Spinal cord (tissue), 10 donors: Measurements from ENCODE around the gene LILRA5. TPM values are rescaled to one million over a fixed set of nuclear protein-coding genes. Genes with fewer than 3 reads are reported as not detected.
"Not testable (repeated sequence)": the region's sequence is repeated elsewhere in the genome, so short reads cannot be mapped to it uniquely, and the experiment has no call there.

Source experiments
- DNase-seq, 6 donors: peaks; one replicate each; pipeline versions ENCODE4 v3.0.0 to v3.0.0-alpha.2; 2013 to 2015; ENCODE audit warnings: low spot score in 6 of 6, low read depth in 4 of 6
- H3K27ac ChIP-seq: one replicate; pipeline ENCODE4 v1.5.1; 2013; ENCODE audit warnings: low read depth, low read length, control low read depth
- H3K27me3 ChIP-seq: one replicate; pipeline ENCODE4 v1.6.1; 2013; ENCODE audit warnings: low read length; ENCODE audit not compliant: control insufficient read depth, insufficient read depth
- H3K36me3 ChIP-seq: one replicate; pipeline ENCODE4 v1.6.1; 2013; ENCODE audit warnings: low read length; ENCODE audit not compliant: control insufficient read depth, insufficient read depth
- H3K4me1 ChIP-seq: one replicate; pipeline ENCODE4 v1.6.1; 2013; ENCODE audit warnings: low read length; ENCODE audit not compliant: control insufficient read depth, insufficient read depth
- H3K4me3 ChIP-seq: one replicate; pipeline ENCODE4 v1.5.1; 2013; ENCODE audit warnings: low read depth, low read length, control low read depth
- H3K9me3 ChIP-seq: one replicate; pipeline ENCODE4 v1.6.1; 2013; ENCODE audit warnings: low read length; ENCODE audit not compliant: control insufficient read depth, insufficient read depth
- WGBS: methylation state at CpG from one replicate; pipeline ENCODE4 v1.1.5; 2013; ENCODE audit warnings: missing lambda C conversion rate; ENCODE audit not compliant: insufficient coverage; 5-methylcytosine and 5-hydroxymethylcytosine counted together
- polyA plus RNA-seq, 2 donors: library from polyadenylated mRNA; unstranded; fragments of 120-200 nt; gene quantifications; one replicate each; pipeline ENCODE4 v1.2.1, GENCODE V29; 2013; ENCODE audit not compliant: insufficient read length in 2 of 2
- total RNA-seq, 2 donors: library from RNA; depleted of rRNA in 1 of 2; stranded (reverse); fragments of 120-200 nt in 1 of 2; fragments of >200 nt in 1 of 2; gene quantifications; one replicate each; pipeline versions ENCODE4 v1.2.3 to v1.2.4, GENCODE V29; 2013 to 2014
- donor health status: healthy.

The LILRA5 gene
- total and polyA plus RNA-seq, 4 donors = 0.50 to 3.2 (median 0.54) TPM; not detected in 1

DNA sequence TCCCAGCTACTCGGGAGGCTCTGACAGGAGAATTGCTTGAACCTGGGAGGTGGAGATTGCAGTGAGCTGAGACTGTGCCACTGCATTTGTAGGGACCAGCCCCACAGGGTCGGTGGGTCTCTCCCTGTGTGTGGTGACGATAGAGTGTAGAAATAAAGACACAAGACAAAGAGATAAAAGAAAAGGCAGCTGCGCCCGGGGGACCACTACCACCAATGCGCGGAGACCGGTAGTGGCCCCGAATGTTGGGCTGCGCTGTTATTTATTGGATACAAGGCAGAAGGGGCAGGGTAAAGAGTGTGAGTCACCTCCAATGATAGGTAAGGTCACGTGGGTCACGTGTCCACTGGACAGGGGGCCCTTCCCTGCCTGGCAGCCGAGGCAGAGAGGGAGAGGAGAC lies 9.3 kb upstream of the LILRA5 start:
- DNase-seq, H3K4me1 ChIP-seq, H3K9me3 ChIP-seq, H3K36me3 ChIP-seq, H3K27ac ChIP-seq, H3K27me3 ChIP-seq, H3K4me3 ChIP-seq: not testable (repeated sequence)
- WGBS = 90% methylated on average over 5 of the region's 13 CpGs

DNA sequence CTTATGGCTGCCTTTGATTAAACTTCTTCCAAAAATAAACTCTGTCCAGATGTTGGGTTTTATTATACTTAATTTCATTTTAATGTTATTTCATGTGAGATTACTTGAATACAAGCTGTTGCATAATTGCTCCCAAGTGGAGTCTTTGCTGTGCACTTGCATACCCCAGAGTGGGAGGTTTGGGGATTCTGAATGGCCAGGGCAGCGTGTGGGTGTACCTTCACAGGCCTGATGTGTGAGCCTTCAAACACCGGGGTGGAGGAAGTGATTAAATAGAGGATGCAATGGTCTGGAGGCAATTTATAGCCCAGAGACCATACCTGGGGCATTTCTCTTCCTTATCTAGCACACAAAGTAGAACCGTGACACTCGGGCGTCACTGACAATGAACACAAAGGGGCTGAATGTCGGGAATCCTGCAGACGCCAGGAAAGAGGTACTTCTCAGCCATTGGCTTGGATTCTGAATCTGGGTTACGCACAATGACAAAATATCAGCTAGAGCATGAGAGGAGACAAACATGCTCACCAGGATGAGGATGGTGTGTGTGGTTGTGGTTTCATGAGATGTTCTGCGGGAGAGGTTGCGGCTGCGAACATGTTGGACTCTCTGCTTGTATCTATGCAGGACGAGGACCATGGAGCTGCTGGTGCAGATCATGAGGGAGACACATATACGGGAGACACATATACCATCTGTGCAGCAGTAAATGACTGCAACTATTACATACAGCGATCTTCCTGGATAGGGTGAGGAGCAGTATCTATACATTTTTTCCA lies 7.1 kb upstream of the LILRA5 start:
- Histone ChIP-seq H3K4me1 (no peaks in the 10 kb centered on the region), H3K27me3 (peaks cover 5% of the 10 kb centered on the region), H3K27ac (no peak overlapping the region), H3K9me3 (no peaks in the 10 kb centered on the region), H3K4me3 (no peak overlapping the region), H3K36me3 (no peaks in the 10 kb centered on the region)
- 86% methylated on average over 10 of the region's 14 CpGs for WGBS
- DNase-seq = no peak

- H3K27ac ChIP-seq = no peak overlapping the region
- H3K4me1 ChIP-seq = no peaks in the 10 kb centered on the region
- no peaks in the 10 kb centered on the region for H3K9me3 ChIP-seq
- H3K4me3 ChIP-seq = no peak overlapping the region
- 87% methylated on average over 5 of the region's 7 CpGs for WGBS
- DNase-seq = no peak
- H3K27me3 ChIP-seq = peaks cover 2% of the 10 kb centered on the region
- no peaks in the 10 kb centered on the region for H3K36me3 ChIP-seq
These were observed 6.1 kb upstream of the LILRA5 start for GRCh38 chr19:54319049-54319448.

GRCh38 chr19:54317965-54318240 lies 4.9 kb upstream of the LILRA5 start:
- no peak overlapping the region for H3K4me3 ChIP-seq
- no peak overlapping the region for H3K27ac ChIP-seq
- H3K36me3 ChIP-seq = no peaks in the 10 kb centered on the region
- no peaks in the 10 kb centered on the region for H3K4me1 ChIP-seq
- no peak for DNase-seq
- H3K9me3 ChIP-seq = no peaks in the 10 kb centered on the region
- H3K27me3 ChIP-seq = peaks cover 2% of the 10 kb centered on the region
- WGBS = 92% methylated on average over 6 of the region's 9 CpGs

DNA sequence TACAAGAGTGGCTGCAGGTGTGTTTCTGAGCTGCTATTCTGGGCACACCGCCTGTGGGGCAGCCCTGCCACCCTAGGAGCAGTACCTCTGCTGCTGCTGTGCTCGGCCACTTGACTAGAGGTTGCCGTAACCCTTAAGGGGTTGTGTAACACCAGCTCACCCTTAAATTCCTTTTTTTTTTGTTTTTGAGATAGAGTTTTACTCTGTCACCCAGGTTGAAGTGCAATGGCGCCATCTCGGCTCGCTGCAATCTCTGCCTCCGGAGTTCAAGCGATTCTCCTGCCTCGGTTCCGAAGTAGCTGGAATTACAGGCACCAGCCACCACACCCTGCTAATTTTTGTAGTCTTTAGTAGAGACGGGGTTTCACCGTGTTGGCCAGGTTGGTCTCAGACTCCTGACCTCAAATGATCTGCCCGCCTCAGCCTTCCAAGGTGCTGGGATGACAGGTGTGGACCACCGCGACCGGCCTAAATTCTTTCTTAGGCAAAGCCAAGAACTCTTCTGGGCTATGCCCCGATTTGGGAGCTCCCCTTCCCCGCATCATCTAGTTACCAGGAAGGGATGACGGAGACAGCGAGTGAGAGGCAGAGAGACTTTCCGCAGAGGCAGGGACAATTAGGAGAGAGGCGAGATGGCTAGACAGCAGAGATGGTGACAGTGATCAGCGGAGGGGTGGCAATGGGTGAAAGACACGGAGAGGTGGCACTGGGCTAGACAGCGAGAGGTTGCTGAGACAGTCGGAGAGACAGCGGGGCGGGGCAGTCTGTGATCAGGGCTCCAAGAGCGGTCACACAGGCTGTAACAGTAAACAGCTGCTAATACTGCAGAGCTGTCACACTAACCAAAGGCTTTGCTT lies 4.4 kb upstream of the LILRA5 start:
- WGBS = 74% methylated on average over 26 of the region's 29 CpGs
- Histone ChIP-seq H3K36me3 (no peaks in the 10 kb centered on the region), H3K27me3 (peaks cover 2% of the 10 kb centered on the region), H3K4me3 (no peak overlapping the region), H3K9me3 (no peaks in the 10 kb centered on the region), H3K4me1 (no peaks in the 10 kb centered on the region), H3K27ac (no peak overlapping the region)
- no peak for DNase-seq

DNA sequence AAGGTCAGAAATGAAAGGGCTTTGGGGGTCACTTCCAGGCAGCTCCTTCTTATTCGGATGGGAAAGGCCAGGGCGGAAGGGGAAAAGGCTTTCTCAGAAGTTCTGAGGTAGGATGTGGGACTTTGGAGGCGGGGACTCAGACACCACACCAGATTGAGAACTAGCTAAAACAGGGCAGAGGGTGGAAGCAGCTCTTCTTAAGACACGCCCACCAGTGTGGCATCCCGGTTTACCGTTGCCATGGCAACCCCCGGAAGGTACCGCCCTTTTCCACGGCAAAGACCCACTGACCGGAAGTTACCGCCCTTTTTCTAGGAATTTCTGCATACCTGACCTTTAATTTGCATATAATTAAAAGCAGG lies 3.8 kb upstream of the LILRA5 start:
- 59% methylated on average over 9 of the region's 11 CpGs for WGBS
- H3K9me3 ChIP-seq = no peaks in the 10 kb centered on the region
- peaks cover 2% of the 10 kb centered on the region for H3K27me3 ChIP-seq
- H3K4me3 ChIP-seq = no peak overlapping the region
- H3K36me3 ChIP-seq = no peaks in the 10 kb centered on the region
- H3K27ac ChIP-seq = no peak overlapping the region
- H3K4me1 ChIP-seq = no peaks in the 10 kb centered on the region
- DNase-seq = peak in 1 of 6 donors; percentile 51

DNA sequence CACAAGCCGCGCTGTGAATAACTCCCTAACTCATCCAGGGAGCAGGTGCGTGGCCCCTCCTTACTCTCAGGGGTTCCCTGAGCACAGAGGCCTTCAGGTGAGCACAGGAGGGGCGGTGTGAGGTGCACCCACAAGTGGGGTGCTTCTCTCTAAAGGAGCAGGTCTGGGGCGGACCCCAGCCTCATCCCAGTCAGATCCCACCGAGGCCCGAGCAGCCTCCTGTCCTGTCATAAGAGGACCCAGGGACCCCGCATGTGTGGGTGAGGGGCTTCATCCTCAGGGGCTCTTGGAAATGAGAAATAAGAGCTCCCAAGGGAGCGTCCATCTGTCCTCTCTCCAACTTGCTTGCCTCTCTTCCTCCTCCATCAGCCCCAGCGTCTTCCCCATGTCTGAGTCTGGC lies 3.0 kb upstream of the LILRA5 start:
- no peak overlapping the region for H3K27ac ChIP-seq
- no peaks in the 10 kb centered on the region for H3K4me1 ChIP-seq
- no peaks in the 10 kb centered on the region for H3K9me3 ChIP-seq
- H3K36me3 ChIP-seq = no peaks in the 10 kb centered on the region
- H3K4me3 ChIP-seq = no peak overlapping the region
- peaks cover 2% of the 10 kb centered on the region for H3K27me3 ChIP-seq
- WGBS = 77% methylated on average over 6 of the region's 10 CpGs
- DNase-seq = no peak

- Histone ChIP-seq H3K27ac (no peak overlapping the region), H3K36me3 (no peaks in the 10 kb centered on the region), H3K4me3 (no peak overlapping the region), H3K4me1 (no peaks in the 10 kb centered on the region), H3K9me3 (no peaks in the 10 kb centered on the region), H3K27me3 (peaks cover 2% of the 10 kb centered on the region)
- DNase-seq = no peak
- WGBS = 54% methylated on average over 5 of the region's 6 CpGs
These were observed 955 bp downstream of the LILRA5 start for GRCh38 chr19:54312011-54312410.

GRCh38 chr19:54311486-54311885 lies 1.5 kb downstream of the LILRA5 start:
- Histone ChIP-seq H3K27me3 (no peaks in the 10 kb centered on the region), H3K4me1 (no peaks in the 10 kb centered on the region), H3K9me3 (no peaks in the 10 kb centered on the region), H3K4me3 (no peak overlapping the region), H3K36me3 (no peaks in the 10 kb centered on the region), H3K27ac (no peak overlapping the region)
- WGBS = no CpG with 5 or more reads among the region's 5 CpGs
- DNase-seq = no peak

- Histone ChIP-seq H3K9me3 (no peaks in the 10 kb centered on the region), H3K27me3 (no peaks in the 10 kb centered on the region), H3K36me3 (no peaks in the 10 kb centered on the region), H3K27ac (no peak overlapping the region), H3K4me3 (no peak overlapping the region), H3K4me1 (no peaks in the 10 kb centered on the region)
- WGBS = 89% methylated on average over 5 of the region's 5 CpGs
- no peak for DNase-seq
These were observed 2.4 kb downstream of the LILRA5 start for GRCh38 chr19:54310543-54310942.
